Large intestine (tissue), 3 donors: ENCODE data around the gene C2orf72. TPM values are rescaled to one million over a fixed set of nuclear protein-coding genes. Genes with fewer than 3 reads are reported as not detected.
"Not testable (repeated sequence)": the region's sequence is repeated elsewhere in the genome, so short reads cannot be mapped to it uniquely, and the experiment has no call there.

ENCODE experiments used
- DNase-seq, 2 donors: peaks; one replicate each; pipeline versions ENCODE4 v3.0.0 to v3.0.0-alpha.2; 2013
- H3K27ac ChIP-seq: one replicate; pipeline ENCODE4 v1.5.1; 2013; ENCODE audit warnings: low read length
- H3K27me3 ChIP-seq: 2 replicates; pipeline ENCODE4 v1.6.1; 2013; ENCODE audit warnings: low read length; ENCODE audit not compliant: control insufficient read depth, insufficient read depth
- H3K36me3 ChIP-seq: 2 replicates; pipeline ENCODE4 v1.6.1; 2013; ENCODE audit warnings: low read length; ENCODE audit not compliant: control insufficient read depth, insufficient read depth
- H3K4me1 ChIP-seq: one replicate; pipeline ENCODE4 v1.6.1; 2013; ENCODE audit warnings: low read length; ENCODE audit not compliant: control insufficient read depth, insufficient read depth
- H3K4me3 ChIP-seq: one replicate; pipeline ENCODE4 v1.5.1; 2013; ENCODE audit warnings: low read length
- H3K9me3 ChIP-seq: one replicate; pipeline ENCODE4 v1.6.1; 2013; ENCODE audit warnings: mild to moderate bottlenecking, low read depth, low read length, moderate library complexity; ENCODE audit not compliant: control insufficient read depth
- WGBS: methylation state at CpG from one replicate; pipeline ENCODE4 v1.1.5; 2013; ENCODE audit warnings: low lambda C conversion rate; ENCODE audit not compliant: insufficient coverage; 5-methylcytosine and 5-hydroxymethylcytosine counted together
- polyA plus RNA-seq: library from polyadenylated mRNA; unstranded; fragments of 120-200 nt; gene quantifications from one replicate; pipeline ENCODE4 v1.2.1, GENCODE V29; 2013

Gene C2orf72
- polyA plus RNA-seq, 1 donor, result 42.0 TPM

GRCh38 chr2:231011526-231011925 lies 25.8 kb upstream of the C2orf72 start:
- no peaks in the 10 kb centered on the region for H3K4me1 ChIP-seq
- no peaks in the 10 kb centered on the region for H3K9me3 ChIP-seq
- no peak for DNase-seq
- H3K4me3 ChIP-seq, result no peak overlapping the region
- no peaks in the 10 kb centered on the region for H3K27me3 ChIP-seq
- H3K36me3 ChIP-seq, result no peaks in the 10 kb centered on the region
- WGBS, result no CpG with 5 or more reads among the region's 2 CpGs
- no peak overlapping the region for H3K27ac ChIP-seq

DNA sequence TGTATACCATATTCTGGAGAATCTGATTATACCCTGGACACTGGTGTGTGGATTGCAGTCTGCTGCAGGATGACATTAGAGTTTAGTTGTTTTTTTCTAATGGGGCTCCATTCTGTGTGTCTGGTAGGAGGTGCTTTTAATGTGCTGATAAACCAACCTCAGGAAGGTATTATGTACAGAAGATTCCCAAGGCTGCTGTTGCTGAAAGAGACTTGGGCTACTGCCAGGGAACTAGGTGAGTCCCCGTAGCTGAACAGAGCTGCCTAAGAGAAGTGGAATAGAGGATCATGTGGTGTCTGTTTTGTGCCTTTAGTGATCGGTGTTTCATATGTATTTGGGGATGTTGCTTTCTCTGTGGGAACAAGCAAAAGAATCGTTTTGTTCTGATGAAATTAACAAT lies 24.9 kb upstream of the C2orf72 start:
- no peaks in the 10 kb centered on the region for H3K4me1 ChIP-seq
- no peaks in the 10 kb centered on the region for H3K36me3 ChIP-seq
- H3K9me3 ChIP-seq, result no peaks in the 10 kb centered on the region
- H3K27me3 ChIP-seq, result no peaks in the 10 kb centered on the region
- WGBS, result no CpG with 5 or more reads among the region's 3 CpGs
- H3K4me3 ChIP-seq, result no peak overlapping the region
- H3K27ac ChIP-seq, result no peak overlapping the region
- no peak for DNase-seq

DNA sequence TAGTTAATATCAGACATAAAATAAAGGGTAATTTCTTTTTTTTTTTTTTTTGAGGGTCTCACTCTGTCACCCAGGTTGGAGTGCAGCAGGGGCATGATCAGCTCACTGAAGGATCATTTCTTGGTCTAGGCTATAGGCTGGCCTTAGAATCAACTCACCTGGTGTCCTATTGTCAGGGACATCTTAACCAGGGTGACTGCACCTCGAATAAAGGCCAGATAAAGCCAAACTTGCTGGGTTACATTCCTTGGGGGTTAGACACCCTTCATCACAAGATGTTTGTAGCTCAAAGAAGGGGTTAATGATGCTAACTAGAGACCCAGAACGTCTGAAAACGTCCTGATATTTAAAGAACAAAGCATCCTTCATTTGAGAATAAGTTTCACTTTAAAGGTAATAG lies 23.5 kb upstream of the C2orf72 start:
- H3K36me3 ChIP-seq, result no peaks in the 10 kb centered on the region
- no CpG with 5 or more reads among the region's 3 CpGs for WGBS
- no peak for DNase-seq

GRCh38 chr2:231015478-231015877 lies 21.8 kb upstream of the C2orf72 start:
- WGBS, result no CpG with 5 or more reads among the region's 7 CpGs

More for the DNA sequence above, 23.5 kb upstream of the C2orf72 start:
- no peak overlapping the region for H3K4me3 ChIP-seq
- H3K27me3 ChIP-seq, result no peaks in the 10 kb centered on the region
- no peaks in the 10 kb centered on the region for H3K9me3 ChIP-seq
- no peaks in the 10 kb centered on the region for H3K4me1 ChIP-seq
- H3K27ac ChIP-seq, result no peak overlapping the region

DNA sequence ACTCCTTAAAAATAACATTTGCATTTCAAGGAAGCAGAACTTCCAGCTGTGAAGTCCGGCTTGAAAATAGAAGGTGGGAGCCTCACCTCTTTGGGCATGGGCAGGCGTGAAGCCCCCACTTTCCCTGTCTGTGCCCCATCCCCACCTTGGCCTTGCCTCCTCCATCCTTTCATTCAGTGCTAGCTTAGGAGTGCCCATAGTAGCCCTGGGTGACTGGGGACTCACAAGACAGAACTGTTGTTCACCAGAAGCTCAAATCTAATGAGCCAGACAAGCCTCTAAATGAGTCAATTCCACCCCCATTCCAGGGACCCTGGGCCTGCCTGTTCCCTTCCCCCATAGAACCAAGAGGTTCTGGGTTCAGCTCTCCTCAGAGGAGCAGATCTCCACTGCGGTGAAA lies 21.4 kb upstream of the C2orf72 start:
- H3K4me3 ChIP-seq, result no peak overlapping the region
- no peaks in the 10 kb centered on the region for H3K27me3 ChIP-seq
- no peaks in the 10 kb centered on the region for H3K4me1 ChIP-seq
- DNase-seq, result no peak
- no CpG with 5 or more reads among the region's 3 CpGs for WGBS
- H3K9me3 ChIP-seq, result no peaks in the 10 kb centered on the region
- no peaks in the 10 kb centered on the region for H3K36me3 ChIP-seq
- no peak overlapping the region for H3K27ac ChIP-seq

More at GRCh38 chr2:231015478-231015877, 21.8 kb upstream of the C2orf72 start:
- H3K4me3 ChIP-seq, result no peak overlapping the region
- DNase-seq, result no peak
- no peaks in the 10 kb centered on the region for H3K9me3 ChIP-seq
- H3K36me3 ChIP-seq, result no peaks in the 10 kb centered on the region
- no peak overlapping the region for H3K27ac ChIP-seq
- H3K4me1 ChIP-seq, result no peaks in the 10 kb centered on the region
- no peaks in the 10 kb centered on the region for H3K27me3 ChIP-seq

GRCh38 chr2:231016566-231017230 lies 20.6 kb upstream of the C2orf72 start:
- H3K4me3 ChIP-seq, result no peak overlapping the region
- no peaks in the 10 kb centered on the region for H3K27me3 ChIP-seq
- H3K36me3 ChIP-seq, result no peaks in the 10 kb centered on the region
- no peaks in the 10 kb centered on the region for H3K4me1 ChIP-seq
- DNase-seq, result no peak
- no peaks in the 10 kb centered on the region for H3K9me3 ChIP-seq
- WGBS, result no CpG with 5 or more reads among the region's 6 CpGs
- H3K27ac ChIP-seq, result no peak overlapping the region

- Histone ChIP-seq H3K4me3 (no peak overlapping the region), H3K36me3 (no peaks in the 10 kb centered on the region), H3K9me3 (no peaks in the 10 kb centered on the region), H3K4me1 (no peaks in the 10 kb centered on the region), H3K27ac (no peak overlapping the region), H3K27me3 (no peaks in the 10 kb centered on the region)
- 50% methylated on average over 1 of the region's 4 CpGs for WGBS
- no peak for DNase-seq
Measured at GRCh38 chr2:231017231-231017598, 20.1 kb upstream of the C2orf72 start.

GRCh38 chr2:231018184-231018583 lies 19.1 kb upstream of the C2orf72 start:
- 100% methylated on average over 1 of the region's 3 CpGs for WGBS

DNA sequence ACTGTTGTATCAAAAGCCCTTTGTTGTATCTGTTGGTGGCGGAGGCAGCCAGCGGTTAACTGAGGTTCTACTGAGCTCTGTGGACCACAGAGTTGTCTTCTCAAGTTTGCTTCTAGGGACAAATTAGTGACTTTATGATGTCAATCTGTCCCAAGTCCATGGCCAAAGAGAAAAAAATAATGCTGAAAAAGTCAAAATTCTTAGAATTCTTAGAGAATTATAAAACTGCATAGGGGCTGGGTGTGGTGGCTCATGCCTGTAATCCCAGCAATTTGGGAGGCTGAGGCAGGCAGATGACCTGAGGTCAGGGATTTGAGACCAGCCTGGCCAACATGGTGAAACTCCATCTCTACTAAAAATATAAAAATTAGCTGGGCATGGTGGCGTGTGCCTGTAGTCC lies 12.3 kb upstream of the C2orf72 start:
- not testable (repeated sequence) for DNase-seq, H3K9me3 ChIP-seq, H3K36me3 ChIP-seq, H3K4me3 ChIP-seq, H3K4me1 ChIP-seq, H3K27ac ChIP-seq, H3K27me3 ChIP-seq
- WGBS, result no CpG with 5 or more reads among the region's 3 CpGs

More at GRCh38 chr2:231018184-231018583, 19.1 kb upstream of the C2orf72 start:
- H3K36me3 ChIP-seq, result no peaks in the 10 kb centered on the region
- no peaks in the 10 kb centered on the region for H3K27me3 ChIP-seq
- no peaks in the 10 kb centered on the region for H3K4me1 ChIP-seq
- H3K4me3 ChIP-seq, result no peak overlapping the region
- H3K27ac ChIP-seq, result no peak overlapping the region
- DNase-seq, result no peak
- no peaks in the 10 kb centered on the region for H3K9me3 ChIP-seq

DNA sequence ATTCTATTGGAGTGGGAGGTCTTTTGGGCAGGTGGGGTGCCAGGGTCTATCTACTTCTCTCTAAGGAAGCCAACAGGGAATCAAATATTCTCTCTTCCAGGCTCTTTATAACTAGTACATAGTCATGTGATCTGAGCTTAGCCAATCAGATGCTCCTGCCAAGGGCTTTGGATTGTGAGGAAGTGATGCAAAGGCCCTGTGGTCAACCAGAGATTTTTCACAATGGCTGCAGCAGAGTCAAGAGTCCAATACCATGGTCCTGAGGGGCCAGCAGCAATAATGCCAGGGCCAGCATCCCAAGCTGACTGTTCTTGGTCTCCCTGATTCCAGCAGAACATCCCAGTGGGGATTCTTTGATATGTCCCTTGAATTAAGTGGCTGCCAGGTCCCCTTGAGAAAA lies 8.4 kb upstream of the C2orf72 start:
- H3K27me3 ChIP-seq, result no peaks in the 10 kb centered on the region
- no peak for DNase-seq
- H3K27ac ChIP-seq, result no peak overlapping the region
- H3K36me3 ChIP-seq, result no peaks in the 10 kb centered on the region
- no peak overlapping the region for H3K4me3 ChIP-seq
- peaks cover 18% of the 10 kb centered on the region for H3K4me1 ChIP-seq
- no peaks in the 10 kb centered on the region for H3K9me3 ChIP-seq

GRCh38 chr2:231029563-231029962 lies 7.8 kb upstream of the C2orf72 start:
- H3K9me3 ChIP-seq, result no peaks in the 10 kb centered on the region
- no peaks in the 10 kb centered on the region for H3K27me3 ChIP-seq
- no CpG with 5 or more reads among the region's 9 CpGs for WGBS
- H3K4me3 ChIP-seq, result no peak overlapping the region
- H3K27ac ChIP-seq, result no peak overlapping the region
- H3K36me3 ChIP-seq, result no peaks in the 10 kb centered on the region
- no peak for DNase-seq
- peaks cover 23% of the 10 kb centered on the region for H3K4me1 ChIP-seq
